NCI-H2107 treated with DMSO at 0.1 percent for 48 hours (cell line): Measurements from ENCODE around the gene DNAH2.

ENCODE experiments used
- DNase-seq: peaks from one replicate; lab custom pipeline; 2025; ENCODE audit not compliant: unreplicated experiment; lab: John Stamatoyannopoulos, UW

Gene DNAH2

GRCh38 chr17:7721612-7722011 is 4.1 kb downstream of the DNAH2 start:
- DNase-seq = no peak

GRCh38 chr17:7727886-7728285 is 10.3 kb downstream of the DNAH2 start:
- DNase-seq = no peak

- DNase-seq = no peak
These were observed 12.3 kb downstream of the DNAH2 start for GRCh38 chr17:7729816-7730215.

GRCh38 chr17:7732981-7733539 is 15.5 kb downstream of the DNAH2 start:
- DNase-seq = no peak

- DNase-seq = no peak
These were observed 20.1 kb downstream of the DNAH2 start for GRCh38 chr17:7737601-7738000.

- no peak for DNase-seq
These were observed 22.2 kb downstream of the DNAH2 start for GRCh38 chr17:7739746-7740145.

GRCh38 chr17:7740481-7741001 is 23.0 kb downstream of the DNAH2 start:
- DNase-seq = no peak

GRCh38 chr17:7742729-7743128 is 25.2 kb downstream of the DNAH2 start:
- no peak for DNase-seq

GRCh38 chr17:7744416-7744815 is 26.9 kb downstream of the DNAH2 start:
- no peak for DNase-seq

GRCh38 chr17:7745748-7746470 is 28.4 kb downstream of the DNAH2 start:
- no peak for DNase-seq

- DNase-seq = no peak
These were observed 30.1 kb downstream of the DNAH2 start for GRCh38 chr17:7747635-7748071.

- no peak for DNase-seq
These were observed 30.7 kb downstream of the DNAH2 start for GRCh38 chr17:7748076-7748775.

GRCh38 chr17:7750321-7750821 is 32.8 kb downstream of the DNAH2 start:
- no peak for DNase-seq

- DNase-seq = no peak
These were observed 37.1 kb downstream of the DNAH2 start for GRCh38 chr17:7754656-7755055.

GRCh38 chr17:7755095-7755890 is 37.7 kb downstream of the DNAH2 start:
- no peak for DNase-seq

- DNase-seq = no peak
These were observed 39.4 kb downstream of the DNAH2 start for GRCh38 chr17:7756968-7757367.

GRCh38 chr17:7763919-7764318 is 46.4 kb downstream of the DNAH2 start:
- no peak for DNase-seq

- DNase-seq = no peak
These were observed 49.5 kb downstream of the DNAH2 start for GRCh38 chr17:7767004-7767403.

GRCh38 chr17:7767405-7768021 is 50.0 kb downstream of the DNAH2 start:
- DNase-seq = peak; percentile 59

GRCh38 chr17:7769854-7770253 is 52.3 kb downstream of the DNAH2 start:
- DNase-seq = no peak
